Smooth muscle cell (in vitro differentiated cells): ENCODE measurements around the gene MYOM3. TPM values are rescaled to one million over a fixed set of nuclear protein-coding genes. Genes with fewer than 3 reads are reported as not detected.
A peak's percentile ranks its signal among the peaks of the same experiment; 100 is the strongest.

ENCODE experiments used
- DNase-seq: peaks from one replicate; lab custom pipeline; 2025; ENCODE audit not compliant: unreplicated experiment; lab: John Stamatoyannopoulos, UW
- H2AFZ ChIP-seq: fragments of 200-600 bp; sonication (generic); 2 replicates; pipeline ENCODE4 v1.6.0; 2016; ENCODE audit warnings: antibody characterized with exemption, low read depth, mild to moderate bottlenecking
- H3F3A ChIP-seq: fragments of 200-600 bp; sonication (generic); 2 replicates; pipeline ENCODE4 v1.6.0; 2017; ENCODE audit warnings: antibody characterized with exemption, low read depth
- H3K27ac ChIP-seq: fragments of 200-600 bp; sonication (generic); 2 replicates; pipeline ENCODE4 v1.5.1; 2016; ENCODE audit warnings: low read depth, mild to moderate bottlenecking
- H3K27me3 ChIP-seq: fragments of 200-600 bp; sonication (generic); 2 replicates; pipeline ENCODE4 v1.6.1; 2016; ENCODE audit warnings: low read depth, mild to moderate bottlenecking
- H3K36me3 ChIP-seq: fragments of 200-600 bp; sonication (generic); 2 replicates; pipeline ENCODE4 v1.5.1; 2016; ENCODE audit warnings: low read depth
- H3K4me1 ChIP-seq: fragments of 200-600 bp; sonication (generic); 2 replicates; pipeline ENCODE4 v1.5.1; 2016; ENCODE audit warnings: low read depth
- H3K4me2 ChIP-seq: fragments of 200-600 bp; sonication (generic); 2 replicates; pipeline ENCODE4 v1.6.0; 2016; ENCODE audit warnings: mild to moderate bottlenecking
- H3K4me3 ChIP-seq: fragments of 200-600 bp; sonication (generic); 2 replicates; pipeline ENCODE4 v1.5.1; 2016; ENCODE audit warnings: mild to moderate bottlenecking
- H3K79me2 ChIP-seq: fragments of 200-600 bp; sonication (generic); 2 replicates; pipeline ENCODE4 v1.6.0; 2016; ENCODE audit warnings: low read depth, mild to moderate bottlenecking
- H3K9ac ChIP-seq: fragments of 200-600 bp; sonication (generic); 2 replicates; pipeline ENCODE4 v1.6.0; 2016; ENCODE audit warnings: low read depth
- H3K9me3 ChIP-seq: fragments of 200-600 bp; sonication (generic); replicated peaks from 2 replicates; pipeline ENCODE4 v1.5.1; 2016; ENCODE audit warnings: low read depth
- H4K20me1 ChIP-seq: fragments of 200-600 bp; sonication (generic); 2 replicates; pipeline ENCODE4 v1.6.0; 2016; ENCODE audit warnings: low read depth
- CTCF ChIP-seq: fragments of 200-600 bp; sonication (generic); IDR thresholded peaks from 2 replicates; pipeline ENCODE4 v1.5.1; 2017; ENCODE audit warnings: borderline replicate concordance, mild to moderate bottlenecking, antibody characterized with exemption; ENCODE audit not compliant: insufficient read depth, poor library complexity, severe bottlenecking
- WGBS: methylation state at CpG from one replicate; pipeline ENCODE4 v1.1.7; 2016; ENCODE audit warnings: low lambda C conversion rate; 5-methylcytosine and 5-hydroxymethylcytosine counted together
- polyA plus RNA-seq: library from polyadenylated mRNA; unstranded; fragments of >200 nt; fragmentation: Nextera tagmentation; extraction: Ambion mirVana; gene quantifications from 2 replicates; pipeline ENCODE4 v1.2.1, GENCODE V29; 2016
- total RNA-seq: library from RNA; depleted of rRNA; stranded (reverse); fragments of >200 nt; gene quantifications from 2 replicates; pipeline ENCODE4 v1.2.3, GENCODE V29; 2014

The MYOM3 gene
- total and polyA plus RNA-seq, 2 experiments from 2014 or later = 0.18 to 0.26 TPM

GRCh38 chr1:24020470-24020869 is 91.5 kb downstream of the MYOM3 start:
- H3K4me3 ChIP-seq = no peak overlapping the region
- H3K79me2 ChIP-seq = no peaks in the 10 kb centered on the region
- H3K9ac ChIP-seq = no peak overlapping the region
- peaks cover 3% of the 10 kb centered on the region for H3K4me1 ChIP-seq
- peaks cover 8% of the 10 kb centered on the region for H3F3A ChIP-seq
- H3K27ac ChIP-seq = peak overlapping the region; percentile 91
- H2AFZ ChIP-seq = no peak overlapping the region
- WGBS = 93% methylated on average over 3 of the region's 3 CpGs
- no peaks in the 10 kb centered on the region for H3K36me3 ChIP-seq
- no peak for TF ChIP-seq CTCF
- H3K27me3 ChIP-seq = no peaks in the 10 kb centered on the region
- H3K9me3 ChIP-seq = no peaks in the 10 kb centered on the region
- no peaks in the 10 kb centered on the region for H4K20me1 ChIP-seq
- no peak overlapping the region for H3K4me2 ChIP-seq
- no peak for DNase-seq

GRCh38 chr1:24020025-24020424 is 91.9 kb downstream of the MYOM3 start:
- Histone ChIP-seq H3K36me3 (no peaks in the 10 kb centered on the region), H3K4me2 (no peak overlapping the region), H3K27me3 (no peaks in the 10 kb centered on the region), H3K4me3 (no peak overlapping the region), H2AFZ (no peak overlapping the region), H4K20me1 (no peaks in the 10 kb centered on the region), H3K79me2 (no peaks in the 10 kb centered on the region), H3F3A (peaks cover 8% of the 10 kb centered on the region), H3K4me1 (peaks cover 3% of the 10 kb centered on the region), H3K27ac (peak overlapping the region; percentile 91), H3K9me3 (no peaks in the 10 kb centered on the region), H3K9ac (peak overlapping the region; percentile 72)
- TF ChIP-seq CTCF = no peak
- 53% methylated on average over 5 of the region's 5 CpGs for WGBS
- DNase-seq = no peak

GRCh38 chr1:24018611-24019580 is 93.0 kb downstream of the MYOM3 start:
- Histone ChIP-seq H3K79me2 (no peaks in the 10 kb centered on the region), H3F3A (peaks cover 8% of the 10 kb centered on the region), H3K4me2 (peak overlapping the region; percentile 77), H3K27ac (peak overlapping the region; percentile 91), H4K20me1 (no peaks in the 10 kb centered on the region), H3K4me3 (no peak overlapping the region), H3K9me3 (no peaks in the 10 kb centered on the region), H3K4me1 (peaks cover 3% of the 10 kb centered on the region), H3K36me3 (no peaks in the 10 kb centered on the region), H3K9ac (peak overlapping the region; percentile 77), H2AFZ (no peak overlapping the region), H3K27me3 (no peaks in the 10 kb centered on the region)
- WGBS = 44% methylated on average over 20 of the region's 20 CpGs
- DNase-seq = peak; percentile 73
- no peak for TF ChIP-seq CTCF
